Osteocyte (in vitro differentiated cells): ENCODE results near the gene LAMC1. TPM values are rescaled to one million over a fixed set of nuclear protein-coding genes. Genes with fewer than 3 reads are reported as not detected.

ENCODE experiments used
- DNase-seq: peaks from one replicate; pipeline ENCODE4 v3.0.0; 2021; ENCODE audit warnings: mixed read lengths; ENCODE audit not compliant: unreplicated experiment; ENCODE audit errors: extremely low spot score
- H3K27ac Mint-ChIP-seq: one replicate; pipeline ENCODE4 v1.8.0; 2021; ENCODE audit warnings: mild to moderate bottlenecking, mixed read lengths; ENCODE audit not compliant: unreplicated experiment
- H3K27me3 Mint-ChIP-seq: one replicate; pipeline ENCODE4 v1.8.0; 2021; ENCODE audit warnings: mixed read lengths; ENCODE audit not compliant: unreplicated experiment
- H3K36me3 Mint-ChIP-seq: one replicate; pipeline ENCODE4 v1.8.0; 2021; ENCODE audit warnings: mixed read lengths; ENCODE audit not compliant: unreplicated experiment
- H3K4me1 Mint-ChIP-seq: one replicate; pipeline ENCODE4 v1.8.0; 2021; ENCODE audit warnings: mixed read lengths; ENCODE audit not compliant: unreplicated experiment
- H3K4me3 Mint-ChIP-seq: one replicate; pipeline ENCODE4 v1.8.0; 2021; ENCODE audit warnings: mild to moderate bottlenecking, moderate library complexity, mixed read lengths; ENCODE audit not compliant: unreplicated experiment
- H3K9me3 Mint-ChIP-seq: one replicate; pipeline ENCODE4 v1.8.0; 2021; ENCODE audit warnings: mixed read lengths; ENCODE audit not compliant: unreplicated experiment
- total RNA-seq: library from RNA; stranded (reverse); gene quantifications from 2 replicates; pipeline ENCODE4 v1.2.1, GENCODE V29; 2021
- TF ChIP-seq, protein P1 (sequence below): fragments of 200-600 bp; sonication (generic); IDR thresholded peaks from 2 replicates; pipeline ENCODE4 v1.5.0; 2021; ENCODE audit warnings: antibody characterized with exemption, mild to moderate bottlenecking, moderate library complexity

LAMC1 gene
- total RNA-seq, 1 donor from 2014 or later, result 384 TPM

DNA sequence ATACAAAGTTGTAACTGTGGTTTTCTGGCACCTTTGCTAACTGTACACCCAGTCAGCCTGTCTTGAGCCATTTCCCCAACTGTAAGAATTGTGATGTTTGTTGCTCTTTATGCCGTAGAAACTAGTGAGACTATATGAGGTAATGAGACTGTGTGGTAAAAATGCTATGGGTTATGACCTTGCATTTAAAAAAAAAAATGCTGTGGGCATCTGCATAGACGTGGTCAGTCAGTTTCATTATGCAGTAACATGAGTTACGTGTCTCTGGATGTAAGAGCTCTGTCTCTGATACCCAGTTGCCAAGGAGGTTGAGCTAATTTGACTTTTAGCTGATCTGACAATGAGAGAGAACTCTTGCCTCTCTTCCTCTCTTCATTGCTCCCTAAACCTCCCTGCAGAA lies 82.2 kb downstream of the LAMC1 start:
- Mint-ChIP-seq H3K27me3 (no peaks in the 10 kb centered on the region), H3K4me3 (no peak overlapping the region), H3K9me3 (no peaks in the 10 kb centered on the region), H3K36me3 (peaks cover 35% of the 10 kb centered on the region), H3K4me1 (peaks cover 33% of the 10 kb centered on the region), H3K27ac (peak overlapping the region; percentile 73)
- no peak for DNase-seq
- TF ChIP-seq, protein P1, sequence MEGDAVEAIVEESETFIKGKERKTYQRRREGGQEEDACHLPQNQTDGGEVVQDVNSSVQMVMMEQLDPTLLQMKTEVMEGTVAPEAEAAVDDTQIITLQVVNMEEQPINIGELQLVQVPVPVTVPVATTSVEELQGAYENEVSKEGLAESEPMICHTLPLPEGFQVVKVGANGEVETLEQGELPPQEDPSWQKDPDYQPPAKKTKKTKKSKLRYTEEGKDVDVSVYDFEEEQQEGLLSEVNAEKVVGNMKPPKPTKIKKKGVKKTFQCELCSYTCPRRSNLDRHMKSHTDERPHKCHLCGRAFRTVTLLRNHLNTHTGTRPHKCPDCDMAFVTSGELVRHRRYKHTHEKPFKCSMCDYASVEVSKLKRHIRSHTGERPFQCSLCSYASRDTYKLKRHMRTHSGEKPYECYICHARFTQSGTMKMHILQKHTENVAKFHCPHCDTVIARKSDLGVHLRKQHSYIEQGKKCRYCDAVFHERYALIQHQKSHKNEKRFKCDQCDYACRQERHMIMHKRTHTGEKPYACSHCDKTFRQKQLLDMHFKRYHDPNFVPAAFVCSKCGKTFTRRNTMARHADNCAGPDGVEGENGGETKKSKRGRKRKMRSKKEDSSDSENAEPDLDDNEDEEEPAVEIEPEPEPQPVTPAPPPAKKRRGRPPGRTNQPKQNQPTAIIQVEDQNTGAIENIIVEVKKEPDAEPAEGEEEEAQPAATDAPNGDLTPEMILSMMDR, result no peak

DNA sequence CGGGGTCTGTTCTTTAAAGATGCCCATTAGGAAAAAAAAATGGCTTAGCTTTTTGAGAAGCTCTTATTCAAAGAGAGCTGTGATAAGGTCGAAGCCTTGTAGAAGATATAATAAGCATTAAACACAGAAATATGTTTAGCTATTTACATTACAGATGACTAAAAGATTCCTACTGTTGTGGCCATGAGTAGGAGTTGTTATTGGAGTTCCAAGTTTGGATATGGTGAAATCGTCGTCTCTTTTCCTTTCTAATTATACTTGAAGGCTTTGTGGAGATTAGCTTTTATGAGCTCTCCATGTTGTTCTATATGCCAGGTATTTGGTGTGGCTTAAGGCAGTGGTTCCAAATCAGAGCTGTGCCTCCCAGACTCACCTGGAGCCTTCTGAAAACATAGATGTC lies 82.9 kb downstream of the LAMC1 start:
- peaks cover 33% of the 10 kb centered on the region for H3K4me1 Mint-ChIP-seq
- DNase-seq, result no peak
- no peaks in the 10 kb centered on the region for H3K9me3 Mint-ChIP-seq
- peak overlapping the region; percentile 73 for H3K27ac Mint-ChIP-seq
- peaks cover 37% of the 10 kb centered on the region for H3K36me3 Mint-ChIP-seq
- H3K27me3 Mint-ChIP-seq, result no peaks in the 10 kb centered on the region
- no peak overlapping the region for H3K4me3 Mint-ChIP-seq
- TF ChIP-seq, protein P1, result no peak

DNA sequence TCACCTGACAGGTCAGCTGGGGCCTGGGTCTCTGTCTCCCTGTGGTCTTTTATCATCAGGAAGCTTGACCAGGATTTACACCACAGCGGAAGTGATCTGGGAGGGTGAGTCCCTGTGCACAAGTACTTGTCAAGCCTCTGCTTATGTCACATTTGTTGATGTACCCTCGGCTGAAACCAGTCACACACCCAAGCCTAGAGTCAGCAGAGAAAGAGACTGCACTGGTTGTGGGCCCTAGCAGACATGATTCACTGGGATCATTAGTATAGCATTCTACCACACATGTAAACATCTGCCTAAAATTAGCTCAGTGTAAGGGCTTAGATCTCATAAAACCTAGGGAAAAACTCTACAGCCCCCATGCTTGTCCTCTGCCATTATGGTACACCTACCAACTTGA lies 83.5 kb downstream of the LAMC1 start:
- H3K9me3 Mint-ChIP-seq, result no peaks in the 10 kb centered on the region
- H3K4me3 Mint-ChIP-seq, result no peak overlapping the region
- DNase-seq, result no peak
- H3K27ac Mint-ChIP-seq, result peak overlapping the region; percentile 33
- H3K4me1 Mint-ChIP-seq, result peaks cover 30% of the 10 kb centered on the region
- H3K27me3 Mint-ChIP-seq, result no peaks in the 10 kb centered on the region
- TF ChIP-seq, protein P1, result no peak
- peaks cover 39% of the 10 kb centered on the region for H3K36me3 Mint-ChIP-seq

DNA sequence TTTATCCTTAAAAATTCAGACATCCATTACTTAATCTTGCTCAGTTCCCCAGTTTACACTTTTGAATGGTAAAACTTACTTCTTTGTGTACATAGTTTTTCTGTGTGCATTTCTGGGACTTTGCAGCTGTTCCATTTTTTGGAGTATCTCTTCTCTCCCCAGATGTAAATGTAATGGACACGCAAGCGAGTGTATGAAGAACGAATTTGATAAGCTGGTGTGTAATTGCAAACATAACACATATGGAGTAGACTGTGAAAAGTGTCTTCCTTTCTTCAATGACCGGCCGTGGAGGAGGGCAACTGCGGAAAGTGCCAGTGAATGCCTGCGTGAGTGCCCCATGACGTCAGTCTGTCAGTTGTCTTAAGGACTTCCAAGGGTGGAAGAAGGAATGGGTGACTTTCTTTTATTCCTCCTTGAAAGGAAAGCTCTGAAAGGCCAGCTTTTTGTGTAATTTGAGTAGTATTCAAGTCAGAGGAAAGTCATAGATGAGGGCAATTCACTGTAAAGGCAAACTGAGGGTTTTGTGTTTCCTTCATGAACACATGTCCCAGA lies 87.2 kb downstream of the LAMC1 start:
- DNase-seq, result no peak
- Mint-ChIP-seq H3K36me3 (peaks cover 45% of the 10 kb centered on the region), H3K4me3 (no peak overlapping the region), H3K27me3 (no peaks in the 10 kb centered on the region), H3K27ac (no peak overlapping the region), H3K9me3 (no peaks in the 10 kb centered on the region), H3K4me1 (peaks cover 17% of the 10 kb centered on the region)
- TF ChIP-seq, protein P1, result no peak

DNA sequence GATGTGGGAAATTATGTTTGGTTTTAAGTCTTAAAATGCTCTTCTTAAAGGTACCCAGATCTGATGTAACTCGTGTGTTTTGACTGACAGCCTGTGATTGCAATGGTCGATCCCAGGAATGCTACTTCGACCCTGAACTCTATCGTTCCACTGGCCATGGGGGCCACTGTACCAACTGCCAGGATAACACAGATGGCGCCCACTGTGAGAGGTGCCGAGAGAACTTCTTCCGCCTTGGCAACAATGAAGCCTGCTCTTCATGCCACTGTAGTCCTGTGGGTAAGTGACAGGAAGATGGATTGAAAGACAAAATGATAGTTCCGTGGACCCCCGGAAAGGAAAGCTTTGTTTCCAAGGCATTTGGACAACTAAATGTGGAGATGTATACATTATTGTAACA lies 91.2 kb downstream of the LAMC1 start:
- Mint-ChIP-seq H3K36me3 (peaks cover 58% of the 10 kb centered on the region), H3K27me3 (no peaks in the 10 kb centered on the region), H3K4me3 (no peak overlapping the region), H3K27ac (no peak overlapping the region), H3K4me1 (peaks cover 3% of the 10 kb centered on the region), H3K9me3 (no peaks in the 10 kb centered on the region)
- TF ChIP-seq, protein P1, result no peak
- DNase-seq, result no peak
